NCI-H146 treated with DMSO at 0.1 percent for 48 hours (cell line): ENCODE results near the gene BORCS8.
A peak's percentile ranks its signal among the peaks of the same experiment; 100 is the strongest.
"Not testable (repeated sequence)": the region's sequence is repeated elsewhere in the genome, so short reads cannot be mapped to it uniquely, and the experiment has no call there.

ENCODE experiments used
- DNase-seq: peaks from one replicate; lab custom pipeline; 2025; ENCODE audit not compliant: unreplicated experiment; lab: John Stamatoyannopoulos, UW

Gene BORCS8

DNA sequence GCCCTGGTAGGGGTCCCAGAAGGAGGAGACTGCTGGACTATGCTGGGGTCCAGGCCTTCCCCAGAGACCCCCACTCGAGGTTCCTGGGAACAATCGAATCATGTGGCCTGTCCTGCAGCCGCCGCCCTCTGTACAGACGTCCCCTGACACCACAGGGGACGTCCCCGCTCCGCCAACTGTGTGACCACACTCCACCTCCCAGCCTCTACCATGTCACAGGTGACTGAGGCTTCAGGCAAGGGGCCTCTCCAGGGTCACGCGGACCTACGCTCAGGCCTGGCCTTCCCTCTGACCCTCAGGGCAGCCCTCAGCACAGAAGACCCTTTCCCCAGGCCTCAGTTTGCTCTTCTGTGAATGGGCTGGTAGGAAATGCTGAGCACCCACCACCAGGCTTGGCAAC is 40.5 kb downstream of the BORCS8 start:
- no peak for DNase-seq

DNA sequence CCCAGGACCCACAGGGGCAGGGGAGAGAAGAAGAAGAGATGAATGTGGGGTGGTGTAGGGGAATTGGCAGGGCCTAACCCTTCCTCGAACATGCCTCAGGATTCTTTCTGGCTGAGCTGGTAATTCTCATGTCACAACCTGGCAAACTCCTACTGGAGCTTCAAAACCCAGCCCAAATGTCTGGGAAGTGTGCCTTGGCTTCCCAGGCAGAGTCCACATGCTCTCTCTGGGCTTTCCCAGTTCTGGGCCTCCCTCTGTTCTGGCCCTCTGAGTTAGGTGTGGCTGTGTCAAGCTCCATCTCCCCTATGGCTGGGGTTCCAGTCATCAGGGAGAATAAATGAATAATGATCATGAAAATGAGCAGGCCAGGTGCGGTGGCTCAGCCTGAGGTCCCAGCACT is 42.5 kb downstream of the BORCS8 start:
- DNase-seq, result no peak

DNA sequence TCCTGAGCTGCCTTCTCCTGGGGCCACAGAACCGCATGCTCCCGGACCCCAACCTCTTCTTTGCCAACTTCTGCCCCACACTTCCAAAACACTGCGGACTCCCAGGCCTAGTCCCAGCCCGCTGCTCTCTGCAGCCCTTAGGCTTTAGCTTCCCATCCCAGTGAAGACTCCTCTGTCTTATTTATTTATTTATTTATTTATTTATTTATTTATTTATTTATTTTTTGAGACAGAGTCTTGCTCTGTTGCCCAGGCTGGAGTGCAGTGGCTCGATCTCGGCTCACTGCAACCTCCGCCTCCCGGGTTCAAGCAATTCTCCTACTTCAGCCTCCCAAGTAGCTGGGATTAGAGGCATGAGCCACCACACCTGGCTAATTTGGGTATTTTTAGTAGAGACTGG is 43.4 kb downstream of the BORCS8 start:
- not testable (repeated sequence) for DNase-seq

DNA sequence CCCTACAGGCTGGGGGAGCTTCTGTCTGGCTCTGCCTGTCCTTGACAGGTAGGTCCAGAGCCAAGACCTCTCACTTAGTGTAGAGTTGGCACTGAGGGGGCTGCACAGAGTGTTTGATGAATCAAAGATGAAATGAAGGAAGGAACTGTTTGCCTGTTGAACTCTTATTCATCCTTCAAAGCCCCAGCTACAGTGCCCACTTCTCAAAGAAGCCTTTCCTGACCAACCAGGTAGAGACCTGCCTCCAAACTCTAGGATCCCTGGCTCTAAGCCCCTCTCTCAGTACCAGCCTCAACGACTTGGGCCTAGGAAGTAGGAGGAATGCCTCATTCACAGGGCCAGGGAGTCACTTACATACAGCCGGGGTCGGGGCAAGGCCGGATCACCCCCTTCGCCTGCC is 44.6 kb downstream of the BORCS8 start:
- no peak for DNase-seq

DNA sequence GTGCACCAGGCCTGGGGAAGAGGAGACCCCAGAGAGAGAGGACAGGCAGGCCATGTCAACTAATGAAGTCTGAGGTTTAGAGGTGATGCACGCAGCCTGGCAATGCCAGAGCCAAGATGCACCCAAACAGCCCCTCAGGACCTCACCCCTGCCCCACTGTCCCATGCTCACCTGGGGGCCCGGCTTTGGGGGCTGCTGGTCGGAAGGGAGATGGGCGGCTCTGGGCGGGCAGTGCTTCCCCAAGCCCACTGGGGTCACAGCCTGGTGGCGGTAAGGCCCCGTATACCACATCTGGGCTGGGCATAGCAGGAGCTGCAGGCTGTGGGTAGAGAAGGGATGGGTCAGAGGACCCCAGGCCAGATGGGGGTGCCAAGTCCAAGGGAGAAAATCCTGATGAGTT is 45.1 kb downstream of the BORCS8 start:
- no peak for DNase-seq

DNA sequence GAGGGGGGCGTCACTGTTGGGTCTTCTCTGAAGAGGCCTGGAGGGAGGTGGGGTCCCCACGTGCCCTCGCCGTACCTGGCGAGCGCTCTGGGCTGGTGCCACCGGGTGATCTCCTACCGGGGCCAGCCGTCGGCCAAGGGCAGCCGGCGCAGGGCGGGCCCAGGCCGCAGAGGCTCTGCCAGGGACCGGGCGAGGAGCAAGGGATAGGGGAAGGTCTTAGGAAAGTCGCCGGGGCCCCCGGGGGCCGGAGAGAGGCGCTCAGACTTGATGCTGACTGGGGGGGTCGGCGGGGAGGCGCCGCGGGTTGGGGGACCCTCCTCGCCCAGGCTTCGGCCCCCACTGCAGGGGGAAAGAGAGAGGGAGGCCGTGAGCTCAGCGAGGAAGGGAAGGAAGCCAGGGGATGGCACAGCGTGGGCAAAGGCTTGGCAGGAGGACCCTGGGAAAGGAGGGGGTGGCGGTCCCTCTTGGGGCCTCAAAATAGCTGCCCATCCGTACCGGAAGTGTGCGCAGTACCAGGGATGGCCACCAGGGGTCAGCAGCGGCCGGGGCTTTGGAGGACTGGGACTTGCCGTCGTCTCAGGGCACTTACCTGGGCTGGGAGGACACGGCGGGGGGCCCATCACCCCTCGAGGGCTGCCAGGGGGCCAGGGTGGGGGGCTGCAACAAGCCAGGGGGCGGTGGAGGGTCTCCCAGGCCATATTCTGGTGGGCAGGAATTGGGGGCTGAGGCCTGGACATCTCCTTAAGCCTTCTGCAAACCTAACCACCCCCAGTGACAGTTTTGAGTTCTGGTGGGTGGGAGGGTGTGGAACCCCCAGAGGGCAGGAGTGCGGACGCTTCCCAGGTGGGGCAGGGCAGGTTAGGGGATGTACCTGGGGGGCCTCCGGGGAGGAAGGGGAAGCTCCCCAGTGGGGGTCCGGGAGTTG is 46.0 kb downstream of the BORCS8 start:
- DNase-seq, result peak; percentile 55

DNA sequence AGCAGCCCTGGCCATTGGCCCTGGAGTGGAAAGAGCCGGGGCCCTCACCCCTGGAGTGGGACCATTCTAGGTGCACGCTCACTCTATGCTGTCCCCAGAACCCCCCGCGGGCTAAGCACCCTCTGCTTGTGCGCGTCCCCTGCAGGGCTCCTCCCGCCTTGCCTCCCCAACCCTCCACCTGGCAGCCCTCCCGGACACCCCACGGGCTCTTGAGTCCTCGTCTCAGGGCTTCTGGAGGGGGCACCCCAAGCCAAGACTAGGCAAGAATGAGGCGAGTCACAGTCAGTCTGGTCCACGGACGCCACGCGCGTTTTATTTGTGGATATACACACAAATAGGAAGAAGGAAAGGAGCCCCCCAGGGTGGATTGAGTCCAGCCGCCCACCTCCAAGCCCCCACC is 46.7 kb downstream of the BORCS8 start:
- no peak for DNase-seq

DNA sequence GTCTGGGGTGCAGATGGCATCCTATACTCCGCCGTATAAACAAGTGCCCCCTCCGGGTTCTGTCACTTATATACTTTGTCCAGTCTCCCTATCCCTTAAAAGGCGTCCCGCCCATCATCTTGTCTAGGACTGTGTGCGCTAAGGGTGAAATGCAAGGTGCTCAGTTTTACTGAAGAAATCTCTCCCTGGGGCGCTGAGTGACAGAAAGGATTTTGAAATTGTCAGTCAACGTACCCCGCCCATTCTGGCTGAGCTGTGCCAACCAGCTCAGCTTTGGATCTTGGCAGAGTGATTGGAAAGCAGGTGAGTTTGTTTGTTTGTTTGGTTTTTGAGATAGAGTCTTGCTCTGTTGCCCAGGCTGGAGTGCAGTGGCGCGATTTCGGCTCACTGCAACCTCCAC is 49.6 kb downstream of the BORCS8 start:
- no peak for DNase-seq

DNA sequence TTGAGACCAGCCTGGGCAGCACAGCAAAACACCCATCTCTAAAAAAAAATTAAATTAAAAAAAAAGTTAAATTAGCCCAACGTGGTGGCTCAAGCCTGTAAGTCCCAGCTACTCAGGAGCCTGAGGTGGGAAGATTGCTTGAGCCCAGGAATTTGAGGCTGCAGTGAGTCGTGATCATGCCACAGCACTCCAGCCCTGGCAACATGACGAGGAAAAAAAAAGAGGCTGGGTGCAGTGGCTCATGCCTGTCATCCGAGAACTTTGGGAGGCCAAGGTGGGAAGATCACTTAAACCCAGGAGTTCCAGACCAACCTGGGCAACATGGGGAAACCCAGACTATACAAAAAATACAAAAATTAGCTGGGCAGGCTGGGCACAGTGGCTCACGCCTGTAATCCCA is 51.5 kb downstream of the BORCS8 start:
- no peak for DNase-seq

DNA sequence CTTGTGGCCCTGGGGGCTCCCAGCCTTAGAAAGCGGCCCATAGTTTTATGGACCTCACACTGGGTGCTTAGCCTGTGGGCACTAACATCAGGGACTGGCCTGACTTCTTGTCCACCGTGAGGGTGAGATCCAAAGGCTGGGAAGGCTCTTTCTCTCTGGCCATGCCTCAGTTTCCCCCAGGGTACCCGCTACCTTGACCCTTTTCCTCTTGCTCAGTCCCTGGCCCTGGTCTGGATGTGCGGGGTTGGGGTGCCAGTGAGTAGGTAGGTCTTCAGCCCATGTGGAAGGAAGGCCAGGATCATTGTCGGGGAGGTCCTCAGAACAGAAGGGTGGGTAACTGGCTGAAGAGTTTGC is 52.1 kb downstream of the BORCS8 start:
- no peak for DNase-seq

DNA sequence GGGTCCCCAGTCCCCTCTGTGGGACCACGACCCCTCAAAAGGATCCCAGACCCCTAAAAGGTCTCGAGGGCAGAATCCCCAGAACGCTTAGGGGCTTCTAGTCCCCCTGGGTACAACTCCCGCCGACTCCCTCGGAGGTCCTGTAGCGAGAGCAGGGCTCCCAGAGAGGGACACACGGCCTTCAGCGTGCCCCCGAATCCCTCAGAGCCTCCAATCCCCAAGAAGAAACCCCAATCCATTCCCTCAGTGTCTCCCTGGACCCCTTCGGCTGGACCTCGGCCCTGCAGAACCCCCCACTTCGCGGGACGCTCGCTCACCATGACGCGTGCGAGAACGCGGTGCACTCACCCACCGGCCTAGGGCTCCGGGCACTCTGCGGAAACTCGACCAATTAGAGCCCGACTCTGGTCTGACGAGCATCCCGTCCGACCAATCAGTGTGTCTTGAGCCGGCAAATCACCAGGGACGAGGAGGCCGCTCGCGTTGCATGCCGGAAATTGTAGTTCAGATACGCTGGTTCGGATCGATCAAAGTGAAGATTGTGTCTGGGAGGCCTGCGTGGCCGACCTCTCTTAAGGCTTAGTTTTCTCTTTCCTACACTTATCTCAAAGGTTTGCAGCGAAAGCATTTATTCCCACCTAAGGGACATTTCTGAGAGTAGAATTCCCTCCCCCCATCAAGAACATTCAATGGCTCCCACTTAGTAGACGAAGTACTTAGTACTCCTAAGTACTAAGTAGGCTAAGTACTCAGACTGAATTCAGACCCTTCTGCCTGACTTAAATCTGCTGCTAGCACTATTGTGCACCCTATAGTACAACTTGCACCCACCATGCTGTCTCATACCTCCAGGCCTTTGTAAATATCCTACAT is 53.6 kb downstream of the BORCS8 start, which contains the start of gene TMEM161A:
Gene TMEM161A, minus strand, starts transcription at position 370 of the 873 bp plus-strand sequence. Its CDS starts 50 bp downstream, at position 320.
- DNase-seq, result peak; percentile 95

DNA sequence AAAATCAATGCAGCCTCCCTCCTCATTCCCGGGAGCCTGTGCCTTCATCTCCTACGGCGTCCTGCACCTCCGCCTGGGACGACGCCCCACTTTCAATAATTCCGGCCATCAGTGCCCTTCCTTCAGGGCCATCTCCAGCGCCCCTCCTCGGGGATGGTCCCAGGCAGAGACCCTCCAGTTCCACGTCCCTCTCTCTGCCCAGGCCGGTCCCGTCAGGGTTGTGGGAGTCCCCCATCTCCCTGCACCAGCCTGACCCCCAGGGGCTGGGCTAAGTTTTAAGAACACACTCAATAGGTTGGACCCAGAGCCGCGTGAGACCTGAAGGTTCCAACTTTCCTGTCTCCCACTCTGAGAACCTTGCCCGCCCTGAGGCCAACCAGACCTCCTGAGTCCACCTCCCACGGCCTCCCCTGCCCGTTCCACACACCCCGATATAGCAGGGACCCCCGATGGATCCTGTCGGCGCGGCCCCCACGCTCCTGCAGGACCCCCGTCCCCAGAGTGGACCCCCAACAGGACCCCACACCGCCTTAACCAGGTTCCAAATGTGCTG is 54.3 kb downstream of the BORCS8 start:
- no peak for DNase-seq

DNA sequence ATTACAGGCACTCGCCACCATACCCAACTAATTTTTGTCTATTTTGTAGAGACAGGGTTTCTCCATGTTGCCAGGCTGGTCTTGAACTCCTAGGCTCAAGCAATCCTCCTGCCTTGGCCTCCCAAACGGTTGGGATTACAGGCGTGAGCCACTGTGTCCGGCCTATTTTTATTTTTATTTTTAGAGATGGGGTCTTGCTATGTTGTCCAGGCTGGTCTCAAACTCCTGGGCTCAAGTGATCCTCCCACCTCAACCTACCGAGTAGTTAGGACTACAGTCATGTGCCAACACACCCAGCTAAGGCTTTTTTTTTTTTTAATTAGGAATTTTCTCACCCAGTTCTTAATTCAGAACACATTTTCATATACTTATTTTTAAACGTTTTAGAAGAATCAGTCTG is 56.2 kb downstream of the BORCS8 start:
- DNase-seq, result not testable (repeated sequence)

DNA sequence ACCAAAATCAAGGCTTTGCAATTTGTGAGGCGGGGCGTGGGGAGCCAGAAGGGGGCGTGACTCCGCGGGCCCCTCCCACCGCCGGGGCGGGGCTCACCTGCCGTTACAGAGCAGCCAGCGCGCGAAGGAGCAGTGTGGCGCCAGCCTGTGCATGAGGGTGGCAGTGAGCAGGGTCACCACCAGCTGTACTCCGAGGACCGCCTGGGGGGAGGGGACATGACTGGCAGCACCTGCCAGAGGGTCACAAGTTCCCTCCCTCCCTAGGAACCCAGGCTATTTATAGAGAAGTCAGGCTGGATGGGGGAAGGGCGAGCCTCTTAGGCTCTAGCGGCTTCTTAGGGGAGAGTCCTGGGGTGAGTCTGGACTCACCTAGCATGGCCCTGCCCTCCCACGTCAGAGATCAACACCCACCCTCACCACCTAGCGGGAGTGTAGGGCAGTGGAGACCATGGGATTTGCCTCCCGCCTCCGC is 57.2 kb downstream of the BORCS8 start:
- DNase-seq, result peak; percentile 52

DNA sequence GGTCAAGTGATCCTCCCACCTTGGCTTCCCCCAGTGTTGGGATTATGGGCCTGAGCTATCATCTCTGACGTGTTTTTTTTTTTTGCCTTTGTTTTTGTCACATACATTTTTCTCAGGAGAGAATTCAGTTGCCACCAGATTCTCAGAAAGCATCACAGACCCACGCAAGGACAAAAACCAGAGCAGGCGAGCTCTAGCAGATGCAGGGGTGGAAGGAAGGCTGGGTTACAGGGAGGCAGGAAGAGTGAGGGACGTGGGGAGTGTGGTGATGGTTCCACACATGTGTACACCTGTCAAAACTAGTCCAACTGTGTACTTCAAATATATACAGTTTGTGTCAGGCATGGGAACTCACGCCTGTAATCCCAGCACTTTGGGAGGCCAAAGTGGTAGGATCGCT is 58.0 kb downstream of the BORCS8 start:
- DNase-seq, result no peak

DNA sequence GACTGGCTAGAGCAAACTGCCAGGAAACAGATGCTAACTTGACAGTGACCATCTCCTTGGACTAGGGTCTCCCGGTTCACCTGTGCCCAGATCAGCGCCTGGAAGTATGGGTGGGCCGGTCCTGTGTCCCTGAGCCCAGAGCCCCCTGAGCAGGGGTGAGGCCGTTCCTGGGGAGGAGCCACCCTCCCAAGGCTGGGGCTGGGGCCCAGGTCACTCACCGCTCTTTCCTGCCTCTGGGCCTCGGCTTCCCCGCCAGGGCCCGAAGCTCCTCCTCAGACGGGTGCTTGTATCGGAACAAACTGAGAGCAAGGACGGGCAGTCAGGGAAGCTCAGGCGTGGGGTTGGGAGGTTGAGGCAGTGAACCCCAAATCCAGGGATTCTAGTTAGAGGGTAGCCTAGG is 59.0 kb downstream of the BORCS8 start:
- no peak for DNase-seq

DNA sequence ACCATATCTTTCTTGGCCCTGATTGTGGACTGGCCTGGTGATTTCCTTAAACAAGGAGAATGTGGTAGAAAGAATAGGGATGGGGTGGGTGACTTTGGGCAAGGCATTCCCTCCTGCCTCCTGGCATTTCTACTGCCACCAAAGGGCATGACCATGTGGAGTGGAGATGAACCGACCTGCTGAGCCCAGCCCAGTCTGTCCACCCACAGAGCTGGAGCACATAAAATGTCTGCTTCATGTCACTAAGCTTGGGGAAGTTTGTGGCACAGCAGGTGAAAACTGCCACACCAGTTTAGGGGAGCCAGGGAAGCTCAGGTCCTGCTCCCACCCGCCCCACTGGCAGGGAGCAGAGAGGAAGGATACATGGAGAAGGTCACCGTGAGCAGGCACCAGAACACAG is 60.0 kb downstream of the BORCS8 start:
- DNase-seq, result no peak
